RKO (cell line): ENCODE measurements around the gene NOS2.
"Not testable (repeated sequence)": the region's sequence is repeated elsewhere in the genome, so short reads cannot be mapped to it uniquely, and the experiment has no call there.

ENCODE experiments used
- DNase-seq: peaks from one replicate; pipeline ENCODE4 v3.0.0-alpha.2; 2016; ENCODE audit warnings: low spot score

NOS2 gene

GRCh38 chr17:27800522-27800921 is at the start of gene NOS2:
Gene NOS2, minus strand, starts transcription at chr17:27800529. Its CDS starts 1,720 bp downstream, at chr17:27798809.
- DNase-seq = no peak

GRCh38 chr17:27849474-27850185 is 49.3 kb upstream of the NOS2 start:
- no peak for DNase-seq

GRCh38 chr17:27848931-27849330 is 48.6 kb upstream of the NOS2 start:
- DNase-seq = no peak

- DNase-seq = not testable (repeated sequence)
Observed at GRCh38 chr17:27846808-27847307, 46.5 kb upstream of the NOS2 start.

- no peak for DNase-seq
Observed at GRCh38 chr17:27846042-27846655, 45.8 kb upstream of the NOS2 start.

GRCh38 chr17:27845264-27846041 is 45.1 kb upstream of the NOS2 start:
- DNase-seq = no peak

- no peak for DNase-seq
Observed at GRCh38 chr17:27840688-27841087, 40.4 kb upstream of the NOS2 start.

- not testable (repeated sequence) for DNase-seq
Observed at GRCh38 chr17:27840406-27840678, 40.0 kb upstream of the NOS2 start.

- not testable (repeated sequence) for DNase-seq
Observed at GRCh38 chr17:27839571-27840405, 39.5 kb upstream of the NOS2 start.

GRCh38 chr17:27838607-27839006 is 38.3 kb upstream of the NOS2 start:
- not testable (repeated sequence) for DNase-seq

- DNase-seq = not testable (repeated sequence)
Observed at GRCh38 chr17:27837769-27838168, 37.4 kb upstream of the NOS2 start.

GRCh38 chr17:27836651-27837050 is 36.3 kb upstream of the NOS2 start:
- DNase-seq = no peak

GRCh38 chr17:27834571-27834970 is 34.2 kb upstream of the NOS2 start:
- no peak for DNase-seq

GRCh38 chr17:27832831-27833230 is 32.5 kb upstream of the NOS2 start:
- DNase-seq = no peak

- DNase-seq = not testable (repeated sequence)
Observed at GRCh38 chr17:27829888-27830287, 29.6 kb upstream of the NOS2 start.

GRCh38 chr17:27829143-27829711 is 28.9 kb upstream of the NOS2 start:
- DNase-seq = not testable (repeated sequence)

GRCh38 chr17:27825459-27825858 is 25.1 kb upstream of the NOS2 start:
- DNase-seq = no peak

GRCh38 chr17:27824745-27825144 is 24.4 kb upstream of the NOS2 start:
- DNase-seq = no peak

- DNase-seq = no peak
Observed at GRCh38 chr17:27824176-27824715, 23.9 kb upstream of the NOS2 start.

GRCh38 chr17:27822108-27822507 is 21.8 kb upstream of the NOS2 start:
- not testable (repeated sequence) for DNase-seq

- no peak for DNase-seq
Observed at GRCh38 chr17:27821318-27821717, 21.0 kb upstream of the NOS2 start.
